ENCODE measurements around the gene PDIK1L.

DNA sequence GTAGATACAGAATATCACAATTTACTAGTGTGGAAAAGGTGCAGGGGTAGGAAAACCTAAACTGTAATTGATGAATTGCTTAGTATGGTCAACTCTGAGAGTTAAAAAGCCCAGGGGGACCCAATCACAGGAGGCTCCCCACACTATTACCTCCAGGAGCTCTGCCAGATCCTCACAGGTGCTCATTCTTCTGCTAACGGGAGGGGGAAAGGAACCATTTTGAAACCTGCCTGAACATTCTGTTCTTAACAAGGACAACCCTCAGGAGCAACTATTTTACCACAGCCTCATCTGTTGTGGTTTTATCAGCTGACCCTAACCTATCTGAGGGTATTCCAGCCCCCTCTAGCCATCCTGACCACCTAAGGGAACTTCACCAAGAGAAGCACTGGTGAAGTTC is 19.1 kb downstream of the PDIK1L start:
- TF ChIP-seq POLR2A (IDR thresholded peaks at IDR 0.05; ENCODE audit: low read depth, low read length) = no peak
- TF ChIP-seq, protein P1, sequence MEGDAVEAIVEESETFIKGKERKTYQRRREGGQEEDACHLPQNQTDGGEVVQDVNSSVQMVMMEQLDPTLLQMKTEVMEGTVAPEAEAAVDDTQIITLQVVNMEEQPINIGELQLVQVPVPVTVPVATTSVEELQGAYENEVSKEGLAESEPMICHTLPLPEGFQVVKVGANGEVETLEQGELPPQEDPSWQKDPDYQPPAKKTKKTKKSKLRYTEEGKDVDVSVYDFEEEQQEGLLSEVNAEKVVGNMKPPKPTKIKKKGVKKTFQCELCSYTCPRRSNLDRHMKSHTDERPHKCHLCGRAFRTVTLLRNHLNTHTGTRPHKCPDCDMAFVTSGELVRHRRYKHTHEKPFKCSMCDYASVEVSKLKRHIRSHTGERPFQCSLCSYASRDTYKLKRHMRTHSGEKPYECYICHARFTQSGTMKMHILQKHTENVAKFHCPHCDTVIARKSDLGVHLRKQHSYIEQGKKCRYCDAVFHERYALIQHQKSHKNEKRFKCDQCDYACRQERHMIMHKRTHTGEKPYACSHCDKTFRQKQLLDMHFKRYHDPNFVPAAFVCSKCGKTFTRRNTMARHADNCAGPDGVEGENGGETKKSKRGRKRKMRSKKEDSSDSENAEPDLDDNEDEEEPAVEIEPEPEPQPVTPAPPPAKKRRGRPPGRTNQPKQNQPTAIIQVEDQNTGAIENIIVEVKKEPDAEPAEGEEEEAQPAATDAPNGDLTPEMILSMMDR (conservative IDR thresholded peaks at IDR 0.05; ENCODE audit: low read depth, low read length) = no peak

All from IMR-90 (cell line).